GM12891 (cell line): ENCODE measurements around the gene PREX1.

Experiments
- POLR2A ChIP-seq: IDR thresholded peaks from 2 replicates; pipeline ENCODE4 v1.6.1; 2011; ENCODE audit warnings: low read depth, low read length, control low read depth
- POLR2AphosphoS5 ChIP-seq: IDR thresholded peaks from 2 replicates; pipeline ENCODE4 v1.6.1; 2011; ENCODE audit warnings: low read depth, low read length, control low read depth
- SPI1 ChIP-seq: IDR thresholded peaks from 2 replicates; pipeline ENCODE4 v1.6.1; 2011; ENCODE audit warnings: low read depth, low read length, control low read depth
- TAF1 ChIP-seq: IDR thresholded peaks from 2 replicates; pipeline ENCODE4 v1.6.1; 2011; ENCODE audit warnings: low read depth, low read length, control low read depth

- TF ChIP-seq POLR2A (no peak), TAF1 (no peak), POLR2AphosphoS5 (no peak), SPI1 (no peak)
These were observed 4.1 kb upstream of the PREX1 start for GRCh38 chr20:48831718-48832404.
